C4-2B (cell line): ENCODE data around the gene CBARP.

Source experiments
- ZFX ChIP-seq: fragments of 450-650 bp; IDR thresholded peaks from 2 replicates; pipeline ENCODE4 v1.6.1; 2017
- TF ChIP-seq, protein P1 (sequence below): fragments of 450-650 bp; conservative IDR thresholded peaks from 2 replicates; pipeline ENCODE4 v1.5.1; 2017; ENCODE audit warnings: mild to moderate bottlenecking

DNA sequence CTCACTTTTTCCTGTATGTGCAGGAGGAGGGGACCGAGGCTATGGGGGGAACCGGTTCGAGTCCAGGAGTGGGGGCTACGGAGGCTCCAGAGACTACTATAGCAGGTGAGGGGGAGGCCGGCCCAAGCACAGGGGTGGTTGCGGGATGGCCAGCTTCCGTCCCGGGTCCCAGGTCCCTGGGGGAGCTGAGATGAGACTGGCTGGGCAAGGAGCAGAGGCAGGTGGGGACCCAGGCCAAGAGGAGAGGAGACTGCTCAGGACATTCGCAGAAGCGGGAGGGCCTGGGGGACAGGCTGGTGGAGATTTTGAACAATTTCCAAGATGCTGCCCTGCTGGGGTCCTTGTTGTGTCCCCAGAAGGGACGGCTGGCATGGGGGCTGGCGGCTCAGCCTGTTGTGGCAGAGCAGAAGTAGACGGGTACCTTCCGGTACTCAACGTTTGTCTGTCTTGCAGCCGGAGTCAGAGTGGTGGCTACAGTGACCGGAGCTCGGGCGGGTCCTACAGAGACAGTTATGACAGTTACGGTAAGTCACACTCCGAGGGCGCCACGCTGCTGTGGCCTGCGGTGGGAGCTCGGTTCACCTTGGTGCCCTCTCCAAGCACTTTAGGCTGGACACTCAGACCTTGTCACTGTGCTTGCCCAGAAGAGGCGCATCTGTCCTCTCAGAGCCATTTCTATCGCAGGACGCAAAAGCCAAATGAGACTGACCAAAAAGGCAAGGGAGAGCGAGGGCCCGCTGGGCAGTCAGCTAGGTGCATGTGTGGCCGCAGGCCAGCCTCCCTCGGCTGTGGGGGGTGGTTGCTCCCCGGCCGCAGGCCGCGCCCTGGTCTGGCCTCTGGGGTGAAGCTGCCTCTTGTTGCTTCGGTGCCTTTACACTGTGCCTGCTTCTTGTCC is 34.0 kb upstream of the CBARP start:
- TF ChIP-seq, protein P1, sequence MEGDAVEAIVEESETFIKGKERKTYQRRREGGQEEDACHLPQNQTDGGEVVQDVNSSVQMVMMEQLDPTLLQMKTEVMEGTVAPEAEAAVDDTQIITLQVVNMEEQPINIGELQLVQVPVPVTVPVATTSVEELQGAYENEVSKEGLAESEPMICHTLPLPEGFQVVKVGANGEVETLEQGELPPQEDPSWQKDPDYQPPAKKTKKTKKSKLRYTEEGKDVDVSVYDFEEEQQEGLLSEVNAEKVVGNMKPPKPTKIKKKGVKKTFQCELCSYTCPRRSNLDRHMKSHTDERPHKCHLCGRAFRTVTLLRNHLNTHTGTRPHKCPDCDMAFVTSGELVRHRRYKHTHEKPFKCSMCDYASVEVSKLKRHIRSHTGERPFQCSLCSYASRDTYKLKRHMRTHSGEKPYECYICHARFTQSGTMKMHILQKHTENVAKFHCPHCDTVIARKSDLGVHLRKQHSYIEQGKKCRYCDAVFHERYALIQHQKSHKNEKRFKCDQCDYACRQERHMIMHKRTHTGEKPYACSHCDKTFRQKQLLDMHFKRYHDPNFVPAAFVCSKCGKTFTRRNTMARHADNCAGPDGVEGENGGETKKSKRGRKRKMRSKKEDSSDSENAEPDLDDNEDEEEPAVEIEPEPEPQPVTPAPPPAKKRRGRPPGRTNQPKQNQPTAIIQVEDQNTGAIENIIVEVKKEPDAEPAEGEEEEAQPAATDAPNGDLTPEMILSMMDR: no peak
- TF ChIP-seq ZFX: no peak
